Neuronal stem cell (in vitro differentiated cells): ENCODE results near the gene RBAK.

ENCODE experiments used
- DNase-seq: peaks from one replicate; pipeline ENCODE4 v3.0.0-alpha.2; 2013; ENCODE audit warnings: low spot score
- H2AFZ ChIP-seq: one replicate; pipeline ENCODE4 v1.6.1; 2013; ENCODE audit warnings: mild to moderate bottlenecking, low read length, inconsistent platforms
- H2AK5ac ChIP-seq: 2 replicates; pipeline ENCODE4 v1.6.1; 2013; ENCODE audit warnings: low read depth, mild to moderate bottlenecking, inconsistent platforms, low read length, moderate library complexity, mixed read lengths
- H2BK120ac ChIP-seq: 2 replicates; pipeline ENCODE4 v1.6.1; 2013; ENCODE audit warnings: low read depth, mild to moderate bottlenecking, inconsistent platforms, low read length, moderate library complexity, mixed read lengths
- H2BK12ac ChIP-seq: one replicate; pipeline ENCODE4 v1.6.1; 2013; ENCODE audit warnings: low read length, inconsistent platforms
- H2BK15ac ChIP-seq: 2 replicates; pipeline ENCODE4 v1.6.1; 2013; ENCODE audit warnings: mild to moderate bottlenecking, low read length, inconsistent platforms, mixed read lengths
- H2BK5ac ChIP-seq: one replicate; pipeline ENCODE4 v1.6.1; 2013; ENCODE audit warnings: inconsistent platforms, mild to moderate bottlenecking, low read length, moderate library complexity
- H3K14ac ChIP-seq: one replicate; pipeline ENCODE4 v1.6.1; 2013; ENCODE audit warnings: low read length, inconsistent platforms
- H3K18ac ChIP-seq: 2 replicates; pipeline ENCODE4 v1.6.1; 2013; ENCODE audit warnings: low read length, inconsistent platforms
- H3K23ac ChIP-seq: 2 replicates; pipeline ENCODE4 v1.6.1; 2013; ENCODE audit warnings: low read depth, mild to moderate bottlenecking, mixed read lengths, low read length, inconsistent platforms; ENCODE audit not compliant: poor library complexity
- H3K27ac ChIP-seq: replicated peaks from 3 replicates; pipeline ENCODE4 v1.5.1; 2013; ENCODE audit warnings: low read length, inconsistent platforms
- H3K27me3 ChIP-seq, 3 experiments: 2 replicates each; pipeline ENCODE4 v1.6.1; 2013; ENCODE audit warnings: low read length in 3 of 3, mild to moderate bottlenecking in 2 of 3, inconsistent platforms in 1 of 3, low read depth in 1 of 3, mixed read lengths in 1 of 3, moderate library complexity in 1 of 3; ENCODE audit not compliant: control insufficient read depth in 3 of 3, insufficient read depth in 3 of 3
- H3K36me3 ChIP-seq, 2 donors: replicated peaks in 1 of 2; 2 replicates each; pipeline ENCODE4 v1.6.1; 2013; ENCODE audit warnings: low read length in 2 of 2; ENCODE audit not compliant: control insufficient read depth in 2 of 2, insufficient read depth in 2 of 2
- H3K4ac ChIP-seq: 2 replicates; pipeline ENCODE4 v1.6.1; 2013; ENCODE audit warnings: inconsistent platforms, mild to moderate bottlenecking, low read length, moderate library complexity
- H3K4me1 ChIP-seq, 2 donors: 1 replicate in 1 of 2; 2 replicates in 1 of 2; pipeline ENCODE4 v1.6.1; 2013; ENCODE audit warnings: low read length in 2 of 2, low read depth in 1 of 2; ENCODE audit not compliant: control insufficient read depth in 2 of 2, insufficient read depth in 1 of 2
- H3K4me2 ChIP-seq: one replicate; pipeline ENCODE4 v1.6.1; 2013; ENCODE audit warnings: mild to moderate bottlenecking, low read length, inconsistent platforms; ENCODE audit not compliant: insufficient read depth, poor library complexity, severe bottlenecking
- H3K4me3 ChIP-seq, 2 donors: 2 replicates each; pipeline ENCODE4 v1.5.1; 2013; ENCODE audit warnings: low read length in 2 of 2, mild to moderate bottlenecking in 2 of 2, inconsistent platforms in 1 of 2, moderate library complexity in 1 of 2
- H3K79me1 ChIP-seq: one replicate; pipeline ENCODE4 v1.6.1; 2013; ENCODE audit warnings: low read depth, mild to moderate bottlenecking, inconsistent platforms, low read length, moderate library complexity
- H3K9ac ChIP-seq: one replicate; pipeline ENCODE4 v1.6.1; 2013; ENCODE audit warnings: mild to moderate bottlenecking, low read depth, low read length, inconsistent platforms; ENCODE audit not compliant: poor library complexity
- H3K9me3 ChIP-seq, 2 donors: replicated peaks in 1 of 2; 2 replicates each; pipeline versions ENCODE3 to v1.6.1; 2013; ENCODE audit warnings: low read length in 2 of 2, mild to moderate bottlenecking in 2 of 2, inconsistent platforms in 1 of 2, low read depth in 1 of 2, mixed read lengths in 1 of 2, moderate library complexity in 1 of 2; ENCODE audit not compliant: control insufficient read depth in 2 of 2, insufficient read depth in 1 of 2
- H4K8ac ChIP-seq: one replicate; pipeline ENCODE4 v1.6.1; 2013; ENCODE audit warnings: low read depth, mild to moderate bottlenecking, inconsistent platforms, low read length, moderate library complexity
- H4K91ac ChIP-seq: one replicate; pipeline ENCODE4 v1.6.1; 2013; ENCODE audit warnings: low read length, low read depth, mild to moderate bottlenecking, inconsistent platforms; ENCODE audit not compliant: poor library complexity
- WGBS, 2 donors: extraction: QIAGEN DNeasy Blood & Tissue Kit; methylation state at CpG; one replicate each; pipeline ENCODE4 v1.1.7; 2013; ENCODE audit warnings: missing lambda C conversion rate in 2 of 2, mixed read lengths in 1 of 2; ENCODE audit not compliant: insufficient read length in 2 of 2, insufficient replicate concordance in 1 of 2; ENCODE audit errors: extremely low coverage in 2 of 2; 5-methylcytosine and 5-hydroxymethylcytosine counted together

The RBAK gene

GRCh38 chr7:5053175-5053574 lies 7.5 kb downstream of the RBAK start:
- H3K23ac ChIP-seq: no peak overlapping the region
- DNase-seq: no peak
- H3K27ac ChIP-seq: no peak overlapping the region
- H3K4me2 ChIP-seq: no peak overlapping the region
- H3K4me1 ChIP-seq: no peaks in the 10 kb centered on the region
- WGBS, 2 donors: no CpG with 5 or more reads among the region's 1 CpG
- no peak overlapping the region for H2AFZ ChIP-seq
- H3K79me1 ChIP-seq: no peaks in the 10 kb centered on the region
- no peak overlapping the region for H2BK15ac ChIP-seq
- H2BK120ac ChIP-seq: no peak overlapping the region
- H2BK5ac ChIP-seq: no peak overlapping the region
- no peak overlapping the region for H3K4me3 ChIP-seq
- H3K9ac ChIP-seq: no peak overlapping the region
- no peak overlapping the region for H4K91ac ChIP-seq
- no peak overlapping the region for H4K8ac ChIP-seq
- H3K14ac ChIP-seq: no peak overlapping the region
- H3K27me3 ChIP-seq: no peaks in the 10 kb centered on the region
- H3K4ac ChIP-seq: no peak overlapping the region
- no peak overlapping the region for H3K18ac ChIP-seq
- peaks cover 4 to 62% of the 10 kb centered on the region in 2 donors for H3K9me3 ChIP-seq
- no peak overlapping the region for H2AK5ac ChIP-seq
- peaks cover 15 to 93% of the 10 kb centered on the region in 2 donors for H3K36me3 ChIP-seq
- H2BK12ac ChIP-seq: no peak overlapping the region

GRCh38 chr7:5063698-5064097 lies 18.0 kb downstream of the RBAK start:
- no peak overlapping the region for H2AK5ac ChIP-seq
- H3K14ac ChIP-seq: no peak overlapping the region
- H3K9me3 ChIP-seq: peaks cover 32 to 96% of the 10 kb centered on the region in 2 donors
- H4K8ac ChIP-seq: no peak overlapping the region
- no peak overlapping the region for H2BK5ac ChIP-seq
- H3K27me3 ChIP-seq: no peaks in the 10 kb centered on the region
- no peak overlapping the region for H4K91ac ChIP-seq
- H3K23ac ChIP-seq: no peak overlapping the region
- H3K4ac ChIP-seq: no peak overlapping the region
- no peak overlapping the region for H2BK15ac ChIP-seq
- H3K18ac ChIP-seq: no peak overlapping the region
- H3K36me3 ChIP-seq: peaks cover 28 to 100% of the 10 kb centered on the region in 2 donors
- no peak overlapping the region for H2AFZ ChIP-seq
- no peak overlapping the region for H3K4me2 ChIP-seq
- no peak overlapping the region for H2BK12ac ChIP-seq
- no peak for DNase-seq
- no peak overlapping the region for H2BK120ac ChIP-seq
- H3K4me1 ChIP-seq: no peaks in the 10 kb centered on the region
- WGBS, 2 donors: no CpG with 5 or more reads among the region's 2 CpGs
- H3K9ac ChIP-seq: no peak overlapping the region
- H3K27ac ChIP-seq: no peak overlapping the region
- no peak overlapping the region for H3K4me3 ChIP-seq
- H3K79me1 ChIP-seq: no peaks in the 10 kb centered on the region

- Histone ChIP-seq H3K9me3 (peaks cover 32 to 95% of the 10 kb centered on the region in 2 donors), H2AK5ac (no peak overlapping the region), H3K4me3 (no peak overlapping the region), H3K4ac (no peak overlapping the region), H3K9ac (no peak overlapping the region), H3K36me3 (peaks cover 24 to 93% of the 10 kb centered on the region in 2 donors), H3K27me3 (no peaks in the 10 kb centered on the region), H3K79me1 (no peaks in the 10 kb centered on the region), H3K23ac (no peak overlapping the region), H4K8ac (no peak overlapping the region), H3K18ac (no peak overlapping the region), H3K27ac (no peak overlapping the region), H2BK120ac (no peak overlapping the region), H3K4me1 (no peaks in the 10 kb centered on the region), H2BK15ac (no peak overlapping the region), H4K91ac (no peak overlapping the region), H2AFZ (no peak overlapping the region), H2BK5ac (no peak overlapping the region), H3K14ac (no peak overlapping the region), H3K4me2 (no peak overlapping the region), H2BK12ac (no peak overlapping the region)
- no CpG with 5 or more reads among the region's 12 CpGs for WGBS, 2 donors
- DNase-seq: no peak
These were observed 18.9 kb downstream of the RBAK start for GRCh38 chr7:5064391-5065106.

GRCh38 chr7:5065107-5065407 lies 19.4 kb downstream of the RBAK start:
- Histone ChIP-seq H2AK5ac (no peak overlapping the region), H2BK120ac (no peak overlapping the region), H2BK12ac (no peak overlapping the region), H2AFZ (no peak overlapping the region), H3K14ac (no peak overlapping the region), H3K36me3 (peaks cover 24 to 88% of the 10 kb centered on the region in 2 donors), H3K79me1 (no peaks in the 10 kb centered on the region), H2BK5ac (no peak overlapping the region), H4K8ac (no peak overlapping the region), H3K9ac (no peak overlapping the region), H3K9me3 (peaks cover 36 to 92% of the 10 kb centered on the region in 2 donors), H3K27ac (no peak overlapping the region), H3K4me2 (no peak overlapping the region), H3K18ac (no peak overlapping the region), H2BK15ac (no peak overlapping the region), H3K4me1 (no peaks in the 10 kb centered on the region), H3K23ac (no peak overlapping the region), H3K4ac (no peak overlapping the region), H3K27me3 (no peaks in the 10 kb centered on the region), H4K91ac (no peak overlapping the region), H3K4me3 (no peak overlapping the region)
- WGBS, 2 donors: no CpG with 5 or more reads among the region's 5 CpGs
- no peak for DNase-seq
